Fibroblast of pulmonary artery (primary cell): ENCODE results near the gene ANKRD13A.

ENCODE experiments used
- DNase-seq: peaks from one replicate; pipeline ENCODE4 v3.0.0-alpha.2; 2010; ENCODE audit warnings: low read depth
- H3K4me3 ChIP-seq: replicated peaks from 2 replicates; pipeline ENCODE4 v1.5.1; 2011; ENCODE audit warnings: low read depth, mild to moderate bottlenecking, control low read depth, low read length, moderate library complexity
- TF ChIP-seq, protein P1 (sequence below): IDR thresholded peaks from 2 replicates; pipeline ENCODE4 v1.5.1; 2011; ENCODE audit warnings: mild to moderate bottlenecking, control low read depth, low read length, inconsistent platforms; ENCODE audit errors: missing control alignments

Gene ANKRD13A

DNA sequence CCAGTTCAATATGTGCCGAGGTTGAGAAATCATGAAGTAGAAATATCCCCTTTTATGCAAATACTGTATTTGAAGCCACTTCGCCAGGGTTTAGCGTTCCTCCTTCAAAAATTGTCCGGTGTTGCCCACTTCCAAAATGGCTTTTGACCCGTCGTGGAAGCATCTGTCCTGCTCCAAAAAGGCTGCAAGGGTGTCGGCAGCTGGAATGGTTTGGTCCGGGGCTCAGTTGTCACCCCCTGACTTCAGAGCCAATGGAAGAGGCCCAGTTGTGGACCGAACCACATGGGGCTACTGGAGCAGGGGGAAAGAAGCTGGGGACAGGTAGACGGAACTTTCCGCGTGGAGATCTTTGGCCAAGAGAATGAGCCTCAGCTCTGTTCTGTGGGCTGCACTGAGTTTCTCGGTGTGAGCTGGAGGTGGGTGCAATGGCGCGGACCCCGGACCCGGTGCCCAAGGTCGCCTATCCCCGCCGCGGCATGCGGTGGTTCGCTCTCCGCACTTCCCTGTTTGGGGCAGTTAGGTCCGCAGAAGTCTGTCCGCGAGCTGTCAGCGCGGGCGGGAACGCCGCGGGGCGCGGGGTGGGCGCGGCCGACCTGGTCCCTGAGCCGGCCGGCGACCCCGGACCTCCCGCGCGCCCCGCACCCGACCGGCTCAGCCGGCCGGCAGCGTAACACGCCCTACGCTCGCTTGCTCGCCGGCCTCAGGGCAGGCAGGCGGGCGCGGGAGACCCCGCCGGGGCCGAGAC is at the start of gene ANKRD13A:
Gene ANKRD13A (plus strand): TSS at position 527 of the 745 bp plus-strand sequence. CDS start 259 bp downstream, outside the sequence.
- peak; percentile 97 for DNase-seq
- TF ChIP-seq, protein P1, sequence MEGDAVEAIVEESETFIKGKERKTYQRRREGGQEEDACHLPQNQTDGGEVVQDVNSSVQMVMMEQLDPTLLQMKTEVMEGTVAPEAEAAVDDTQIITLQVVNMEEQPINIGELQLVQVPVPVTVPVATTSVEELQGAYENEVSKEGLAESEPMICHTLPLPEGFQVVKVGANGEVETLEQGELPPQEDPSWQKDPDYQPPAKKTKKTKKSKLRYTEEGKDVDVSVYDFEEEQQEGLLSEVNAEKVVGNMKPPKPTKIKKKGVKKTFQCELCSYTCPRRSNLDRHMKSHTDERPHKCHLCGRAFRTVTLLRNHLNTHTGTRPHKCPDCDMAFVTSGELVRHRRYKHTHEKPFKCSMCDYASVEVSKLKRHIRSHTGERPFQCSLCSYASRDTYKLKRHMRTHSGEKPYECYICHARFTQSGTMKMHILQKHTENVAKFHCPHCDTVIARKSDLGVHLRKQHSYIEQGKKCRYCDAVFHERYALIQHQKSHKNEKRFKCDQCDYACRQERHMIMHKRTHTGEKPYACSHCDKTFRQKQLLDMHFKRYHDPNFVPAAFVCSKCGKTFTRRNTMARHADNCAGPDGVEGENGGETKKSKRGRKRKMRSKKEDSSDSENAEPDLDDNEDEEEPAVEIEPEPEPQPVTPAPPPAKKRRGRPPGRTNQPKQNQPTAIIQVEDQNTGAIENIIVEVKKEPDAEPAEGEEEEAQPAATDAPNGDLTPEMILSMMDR: no peak
- H3K4me3 ChIP-seq: peak within 1 kb of the TSS; percentile 82

DNA sequence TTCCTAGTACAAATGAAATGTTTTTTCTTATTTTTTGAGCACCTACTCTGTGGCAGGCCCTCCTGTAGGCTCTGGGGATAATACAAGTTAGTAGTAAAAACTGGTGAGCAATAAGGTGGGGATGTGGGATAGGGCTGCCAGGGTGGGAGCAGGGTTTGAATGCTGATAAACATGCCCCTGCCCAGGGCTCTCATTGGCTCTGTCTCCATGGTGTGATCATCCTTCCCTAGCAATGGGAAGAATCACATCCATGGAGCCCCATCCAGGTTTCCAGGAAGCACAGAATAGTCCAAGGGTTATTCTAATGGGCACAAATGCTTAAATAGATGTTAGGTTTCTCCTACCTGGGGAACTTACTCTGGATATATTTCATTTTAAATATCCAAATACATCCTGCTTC is 48.6 kb upstream of the ANKRD13A start:
- no peak for DNase-seq
- H3K4me3 ChIP-seq: no peak overlapping the region
- TF ChIP-seq, protein P1: no peak

DNA sequence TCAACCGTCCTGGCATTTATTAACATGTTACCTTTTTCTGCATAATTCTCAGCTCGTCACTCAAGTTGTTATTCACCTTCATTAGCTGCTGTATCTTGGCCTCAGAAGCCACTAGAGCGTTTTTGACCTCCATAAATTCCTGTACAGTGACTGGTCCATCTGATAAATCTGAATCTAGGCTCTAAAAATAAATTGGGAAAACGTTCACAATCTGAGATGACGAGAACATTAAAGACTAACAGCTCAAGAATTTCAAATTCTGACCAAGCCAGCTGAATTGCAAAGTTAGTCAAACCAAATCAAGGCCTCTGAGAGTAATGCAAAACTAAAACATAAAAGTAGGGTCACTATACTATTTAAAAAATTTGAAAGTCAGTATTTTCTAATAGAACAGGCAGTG is 48.1 kb upstream of the ANKRD13A start:
- peak; percentile 81 for DNase-seq
- TF ChIP-seq, protein P1: no peak
- no peak overlapping the region for H3K4me3 ChIP-seq

DNA sequence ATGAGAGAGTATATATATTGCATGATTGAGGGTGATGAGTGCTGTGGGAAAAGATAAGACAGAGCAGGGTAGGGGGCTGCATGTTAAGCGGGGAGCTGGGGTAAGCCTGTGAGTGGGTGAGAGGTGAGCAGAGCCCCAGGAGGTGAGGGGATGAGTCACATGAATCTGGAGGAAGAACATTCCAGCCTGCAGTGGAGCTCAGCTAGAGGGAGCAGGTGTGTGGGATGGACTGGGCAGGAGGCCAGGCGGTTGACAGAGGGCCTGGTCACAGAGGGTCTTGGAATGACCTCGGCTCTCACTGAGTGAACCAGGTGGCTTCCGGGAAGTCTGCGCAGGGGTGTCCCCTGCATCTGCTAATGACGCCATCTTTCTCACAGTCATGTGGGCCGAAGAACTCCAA is 47.5 kb upstream of the ANKRD13A start:
- peak; percentile 73 for DNase-seq
- TF ChIP-seq, protein P1: peak; percentile 1
- H3K4me3 ChIP-seq: no peak overlapping the region

DNA sequence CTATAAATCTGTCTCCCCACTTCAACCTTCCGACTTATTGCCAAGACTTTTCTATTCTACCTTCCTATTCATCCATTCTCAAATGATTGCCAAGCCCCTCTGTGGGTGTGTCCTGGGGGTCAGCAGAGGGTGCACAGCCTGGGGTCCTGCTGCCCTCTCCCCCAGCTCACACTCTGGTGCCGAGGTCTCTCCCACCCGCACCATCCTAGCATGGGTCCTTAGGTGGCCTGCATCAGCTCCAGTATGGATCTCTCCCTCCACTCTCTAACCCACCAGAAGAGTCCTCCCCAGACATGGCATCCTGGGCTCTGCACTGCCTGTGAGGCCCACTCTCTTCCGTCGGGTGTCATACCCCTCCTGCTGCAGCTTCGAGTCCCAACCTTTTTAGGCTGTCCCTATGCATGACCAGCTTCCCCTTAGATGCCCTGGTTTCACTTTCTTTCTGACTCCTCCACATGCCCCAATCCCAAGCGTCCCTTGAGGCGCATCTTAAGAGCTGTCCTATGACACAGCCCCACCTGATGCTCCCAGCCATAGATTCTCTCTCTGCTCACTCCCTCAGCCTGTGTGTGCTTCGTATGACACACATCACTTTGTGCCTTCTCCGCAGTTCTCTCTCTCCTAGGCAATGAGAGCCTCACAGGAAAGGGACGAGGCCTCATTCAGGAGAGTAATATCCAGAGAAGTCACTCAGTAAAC is 46.9 kb upstream of the ANKRD13A start:
- no peak for DNase-seq
- H3K4me3 ChIP-seq: no peak overlapping the region
- TF ChIP-seq, protein P1: no peak

DNA sequence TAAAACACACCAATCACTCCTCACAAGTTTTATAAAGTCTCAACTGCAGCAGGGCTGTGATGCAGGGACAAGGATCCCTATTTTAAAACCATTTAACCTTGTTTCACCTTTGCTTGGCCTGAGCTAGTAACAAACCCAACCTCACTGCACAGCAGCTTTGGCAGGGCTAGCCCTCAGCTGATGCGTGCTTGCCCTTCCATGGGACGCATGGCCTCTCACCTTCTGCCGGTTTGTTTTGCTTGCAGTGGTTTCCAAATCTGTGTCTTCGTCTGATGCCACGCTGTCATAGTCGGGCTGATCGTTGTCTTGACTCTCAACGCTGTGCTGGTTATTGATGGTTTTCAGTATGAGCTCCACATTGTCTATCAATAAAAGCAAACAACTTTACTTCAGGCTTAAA is 46.4 kb upstream of the ANKRD13A start:
- DNase-seq: no peak
- H3K4me3 ChIP-seq: no peak overlapping the region
- TF ChIP-seq, protein P1: no peak

DNA sequence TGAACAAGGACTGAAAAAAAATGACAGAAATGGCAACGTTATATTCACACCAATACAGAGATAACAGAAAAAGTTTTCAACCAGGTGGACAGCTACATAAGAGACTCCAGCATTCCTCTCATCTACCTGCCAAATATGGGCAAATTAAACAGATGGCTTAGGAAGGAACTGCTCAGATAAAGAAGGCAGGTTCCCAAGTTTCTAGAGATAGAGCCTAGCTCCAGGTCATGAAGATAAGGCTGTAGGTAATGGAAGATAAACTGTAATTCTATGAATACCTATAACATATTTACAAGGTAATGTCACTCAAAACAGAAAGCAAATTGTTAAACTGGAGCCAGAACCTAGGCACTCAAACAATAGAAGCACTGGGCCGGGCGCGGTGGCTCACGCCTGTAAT is 45.6 kb upstream of the ANKRD13A start:
- TF ChIP-seq, protein P1: no peak
- no peak for DNase-seq
- no peak overlapping the region for H3K4me3 ChIP-seq
